ENCODE results near the gene KATNAL1. TPM values are rescaled to one million over a fixed set of nuclear protein-coding genes. Genes with fewer than 3 reads are reported as not detected.
"Not testable (repeated sequence)": the region's sequence is repeated elsewhere in the genome, so short reads cannot be mapped to it uniquely, and the experiment has no call there.

The KATNAL1 gene
- total RNA-seq, 1 experiment from 2014 or later = 25.2 TPM

DNA sequence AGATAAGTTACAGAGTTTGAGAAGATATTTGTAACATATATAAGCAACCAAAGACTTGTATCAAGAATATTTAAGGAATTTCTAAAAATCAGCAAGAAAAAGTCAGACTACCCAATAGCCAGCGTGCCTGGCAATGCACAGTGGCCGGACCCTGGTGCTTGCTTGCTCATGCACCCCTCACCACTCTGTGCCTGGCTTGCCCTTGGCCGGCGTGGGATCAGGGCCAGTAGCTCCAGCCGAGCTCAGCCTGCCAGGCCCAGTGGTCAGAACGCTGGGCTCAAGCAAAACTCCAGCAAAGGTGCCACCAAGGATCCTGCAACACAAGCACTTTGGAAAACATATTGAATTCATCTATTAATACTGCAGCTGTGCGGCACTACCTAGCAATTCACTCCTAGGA is 95.1 kb downstream of the KATNAL1 start:
- no peak for DNase-seq (ENCODE audit: low read depth)

DNA sequence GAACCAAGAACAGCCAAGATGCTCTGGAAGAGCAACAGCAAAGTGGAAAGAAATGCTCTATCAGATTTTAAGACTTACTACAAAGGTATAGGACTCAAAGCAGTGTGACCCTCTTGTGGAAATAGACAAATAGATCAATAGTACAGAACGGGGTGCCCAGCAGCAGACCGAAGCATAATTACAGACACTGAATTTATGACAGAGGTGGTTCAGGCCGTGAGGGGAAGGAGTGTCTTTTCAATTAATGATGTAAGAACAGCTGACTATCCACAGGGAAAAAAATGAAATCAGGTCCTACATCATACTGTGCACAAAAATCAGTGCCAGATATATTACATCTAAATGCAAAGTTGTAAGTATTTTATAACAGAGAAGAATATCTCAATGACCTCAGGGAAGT is 95.6 kb downstream of the KATNAL1 start:
- DNase-seq (ENCODE audit: low read depth) = no peak

DNA sequence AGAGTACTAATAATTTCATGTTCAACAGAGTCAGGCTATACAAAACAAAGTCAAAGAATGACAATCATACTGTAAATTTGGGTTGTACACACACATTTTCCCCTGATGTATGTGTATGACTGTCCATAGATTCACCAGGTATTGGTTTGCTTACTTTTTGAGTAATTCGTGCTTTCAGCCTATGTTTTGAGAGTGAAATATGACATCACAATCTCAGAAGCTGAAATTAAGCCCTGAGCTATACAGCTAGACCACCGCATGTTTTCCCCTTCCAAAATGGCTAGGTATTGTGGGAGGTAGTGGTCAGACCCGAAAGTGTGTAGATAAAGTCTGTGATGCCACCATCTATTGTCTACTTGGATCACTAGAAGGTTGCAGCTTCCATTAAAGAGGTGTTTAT is 102.8 kb downstream of the KATNAL1 start:
- no peak for DNase-seq (ENCODE audit: low read depth)

DNA sequence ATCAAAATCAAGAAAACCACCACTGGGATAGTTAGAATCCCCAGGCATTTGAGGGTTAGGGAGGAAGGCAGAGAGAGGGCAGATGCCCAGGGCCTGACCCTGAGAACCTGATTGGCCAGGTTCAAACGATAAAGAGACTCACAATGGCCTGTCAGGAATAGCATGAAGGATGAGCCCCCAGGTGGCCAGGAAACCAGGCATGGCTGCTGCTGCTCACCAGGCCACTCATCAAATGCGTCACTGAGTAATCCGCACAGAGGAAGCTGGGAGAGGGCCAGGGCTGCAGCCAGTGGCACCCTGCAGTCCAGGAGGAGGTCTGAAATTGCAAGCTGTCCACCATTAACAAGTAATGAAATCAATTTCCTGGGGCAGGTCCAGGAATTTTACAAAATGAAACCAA is 111.3 kb downstream of the KATNAL1 start:
- DNase-seq (ENCODE audit: low read depth) = peak; percentile 43

DNA sequence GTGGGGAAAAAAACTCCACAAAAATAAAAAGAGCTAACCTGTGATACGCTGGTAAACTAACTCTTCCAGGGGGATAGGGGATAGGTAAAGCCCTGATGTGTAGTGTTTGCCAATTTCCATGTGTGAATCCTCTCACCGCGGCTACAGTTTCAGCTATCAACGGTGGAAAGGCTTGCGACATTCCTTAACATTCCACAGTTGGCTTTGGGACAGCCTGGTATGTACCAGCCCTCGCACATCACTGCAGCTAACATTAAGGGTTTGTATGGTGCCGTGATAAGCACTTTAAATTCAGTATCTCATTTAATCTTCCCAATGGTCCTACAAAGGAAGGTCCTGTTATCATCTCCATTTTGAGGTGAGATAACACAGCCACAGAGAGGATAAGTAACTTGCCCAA is 112.4 kb downstream of the KATNAL1 start:
- no peak for DNase-seq (ENCODE audit: low read depth)

DNA sequence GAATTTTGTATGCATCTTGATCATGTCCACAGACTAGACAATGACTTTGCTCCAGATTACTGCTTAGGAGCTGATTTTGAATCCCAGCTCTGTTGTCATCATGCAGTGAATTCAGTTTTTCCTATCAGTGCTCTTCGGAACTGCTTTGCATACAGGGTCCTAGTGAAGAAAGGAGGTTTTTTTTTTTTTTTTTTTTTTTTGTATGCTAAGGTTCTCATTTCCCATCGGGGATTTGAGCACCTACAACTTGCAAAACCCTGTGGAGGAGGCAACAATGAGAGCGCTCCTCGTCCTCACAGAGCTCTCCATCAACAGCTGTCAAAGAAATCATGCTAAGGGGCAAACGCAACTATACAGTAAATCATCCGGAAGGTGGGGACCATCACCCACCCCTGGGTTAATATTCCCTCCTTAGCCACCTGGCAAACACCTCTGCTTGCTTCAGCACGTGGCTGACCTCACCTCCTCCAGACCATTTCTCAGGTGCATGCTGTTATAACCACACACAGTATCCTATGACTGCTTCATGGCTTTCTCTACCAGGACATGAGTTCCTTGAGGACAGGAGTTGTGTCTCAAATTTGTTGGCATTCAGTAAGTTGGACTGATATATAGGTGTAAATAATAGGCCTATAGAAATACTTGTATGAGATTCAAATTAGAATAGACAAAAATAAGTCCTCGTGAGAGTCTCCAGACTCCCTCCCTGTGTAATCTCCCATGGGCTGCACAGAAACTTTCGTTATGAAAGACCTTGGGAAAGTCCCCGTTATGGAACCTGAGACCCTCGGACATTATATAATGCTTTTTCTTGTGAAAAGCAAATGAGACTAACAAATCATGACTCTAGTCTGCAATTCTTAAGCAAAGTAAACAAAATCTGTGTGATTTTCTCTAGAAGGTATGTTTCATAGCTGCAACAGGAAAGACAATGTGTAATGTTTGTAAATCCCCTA is 113.8 kb downstream of the KATNAL1 start:
- DNase-seq (ENCODE audit: low read depth) = no peak

DNA sequence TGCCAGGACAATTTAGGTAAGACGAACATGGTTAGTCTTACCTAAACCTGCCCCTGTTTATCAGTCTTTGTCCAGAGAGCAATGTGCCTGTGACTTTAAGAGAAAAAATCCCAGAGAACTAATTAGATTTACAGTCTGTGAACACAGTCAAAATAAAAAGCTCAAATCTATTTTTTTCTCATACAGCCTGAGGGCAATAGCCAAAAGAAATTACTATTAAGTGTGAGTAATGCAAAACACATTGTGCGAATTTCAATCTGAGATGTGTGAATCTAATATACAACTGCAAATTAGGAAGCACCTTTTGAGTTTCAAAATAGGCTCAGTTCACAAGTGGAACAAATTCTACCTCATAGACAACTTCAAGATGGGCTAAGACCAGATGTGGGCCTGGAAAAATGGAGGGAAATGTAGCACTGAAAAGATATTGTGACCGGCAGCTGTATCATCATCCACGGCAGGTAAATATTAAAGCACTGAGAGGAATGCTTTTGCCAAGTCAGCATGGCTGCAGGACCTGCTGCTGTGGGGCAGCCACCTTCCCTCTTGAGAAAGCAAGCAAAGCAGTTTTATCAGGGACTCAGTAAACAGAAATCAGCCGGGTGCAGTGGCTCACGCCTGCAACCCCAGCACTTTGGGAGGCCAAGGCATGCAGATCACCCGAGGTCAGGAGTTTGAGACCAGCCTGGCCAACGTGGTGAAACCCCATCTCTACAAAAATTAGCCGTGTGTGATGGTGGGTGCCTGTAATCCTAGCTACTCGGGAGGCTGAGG is 114.8 kb downstream of the KATNAL1 start:
- DNase-seq (ENCODE audit: low read depth) = no peak

DNA sequence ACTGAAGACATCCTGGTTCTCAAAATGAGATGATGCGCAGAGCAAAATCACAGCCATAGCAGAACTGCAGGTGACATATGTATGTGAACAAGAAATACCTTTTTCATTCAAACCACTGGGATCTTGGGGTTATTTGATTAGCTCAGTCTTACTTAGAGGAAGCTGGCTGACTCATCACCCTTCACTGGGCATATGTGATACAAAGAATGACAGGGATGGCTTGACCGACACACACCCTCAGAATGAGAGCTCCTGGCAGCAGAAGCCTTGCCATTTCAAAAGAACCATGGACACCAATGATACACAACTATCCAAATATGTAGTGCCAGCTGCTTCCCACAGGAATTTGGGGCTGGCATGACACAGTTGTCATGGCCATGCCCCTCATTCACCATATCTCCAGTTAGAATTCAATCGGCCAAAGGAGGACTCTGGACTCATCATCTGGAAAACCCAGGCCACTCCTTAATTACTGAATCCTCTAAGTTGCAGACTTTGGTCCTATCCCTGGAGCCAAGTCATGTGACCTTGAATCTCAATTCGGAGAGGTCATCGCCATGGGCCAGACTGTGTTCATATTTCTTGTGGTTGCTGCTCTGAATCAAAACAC is 115.8 kb downstream of the KATNAL1 start:
- peak; percentile 67 for DNase-seq (ENCODE audit: low read depth)

DNA sequence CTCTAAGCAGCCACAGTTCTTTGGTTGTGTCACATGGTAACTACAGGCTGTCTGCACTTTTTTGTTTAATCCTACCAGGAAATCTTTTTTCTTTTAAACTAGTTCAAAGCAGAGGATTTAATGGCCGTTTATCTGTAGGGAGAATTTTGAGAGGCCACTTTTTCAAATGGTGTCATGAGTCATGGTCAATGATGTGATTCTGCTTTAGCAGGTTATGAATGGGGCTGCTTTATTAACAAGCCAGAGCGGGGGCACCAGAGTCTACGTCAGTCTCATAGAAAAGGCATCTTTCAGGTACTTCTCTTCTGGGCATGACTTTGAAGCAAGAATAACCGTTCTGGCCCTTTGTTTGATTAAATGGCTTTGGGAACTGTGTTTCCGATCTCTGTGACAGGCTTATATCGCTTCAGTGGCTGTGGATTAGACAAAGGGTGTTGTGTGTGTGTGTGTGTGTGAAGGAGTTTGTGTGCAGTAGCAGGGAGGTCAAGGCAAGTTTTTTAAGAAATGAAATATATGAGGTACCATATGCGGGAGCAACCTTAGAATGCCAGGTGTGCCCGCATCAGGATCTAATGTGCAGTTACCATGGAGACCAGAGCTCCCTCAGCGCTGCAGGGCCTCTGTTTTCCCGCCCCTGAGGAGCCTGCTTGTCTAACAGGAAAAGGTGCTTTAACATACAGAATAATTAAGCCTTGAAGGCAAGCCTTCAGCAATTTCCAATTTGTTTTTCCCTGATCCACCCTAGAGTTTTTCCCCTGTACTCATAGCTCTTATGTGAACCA is 120.5 kb downstream of the KATNAL1 start:
- peak; percentile 8 for DNase-seq (ENCODE audit: low read depth)

DNA sequence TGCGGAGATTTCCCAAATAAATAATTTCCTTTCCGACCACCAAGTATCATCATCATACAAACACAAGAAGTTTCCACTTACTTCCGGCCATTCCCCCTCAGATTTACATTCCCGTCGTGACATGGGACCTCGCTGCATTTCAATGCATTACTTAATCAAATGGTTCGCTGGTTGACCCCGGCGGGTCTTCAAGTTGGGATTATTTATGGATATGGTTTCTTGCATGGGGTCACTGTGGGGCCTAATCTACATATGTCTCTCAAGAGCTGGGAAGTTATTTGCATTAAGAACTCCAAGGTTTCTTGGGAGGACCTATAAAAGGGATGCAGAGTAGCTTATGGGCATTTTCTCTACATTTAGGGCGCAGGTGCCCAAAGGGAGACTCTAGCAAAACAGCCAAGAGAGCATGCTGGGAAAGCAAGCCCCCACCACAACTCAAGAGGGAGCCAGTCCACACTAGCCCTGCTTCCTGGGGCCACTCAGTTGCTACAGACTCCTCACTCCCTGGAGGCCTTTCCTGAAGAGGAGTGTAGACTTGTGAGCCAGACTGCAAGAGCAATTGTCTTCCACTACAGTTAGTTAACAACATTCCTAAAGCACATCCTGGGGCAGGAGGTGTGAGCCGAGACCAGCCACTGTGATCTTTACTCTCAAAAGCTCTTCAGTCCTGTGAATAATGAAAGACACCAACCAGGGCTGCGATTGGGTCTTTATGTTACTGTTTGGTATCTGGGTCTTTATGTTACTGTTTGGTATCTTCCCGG is 125.3 kb downstream of the KATNAL1 start:
- no peak for DNase-seq (ENCODE audit: low read depth)

DNA sequence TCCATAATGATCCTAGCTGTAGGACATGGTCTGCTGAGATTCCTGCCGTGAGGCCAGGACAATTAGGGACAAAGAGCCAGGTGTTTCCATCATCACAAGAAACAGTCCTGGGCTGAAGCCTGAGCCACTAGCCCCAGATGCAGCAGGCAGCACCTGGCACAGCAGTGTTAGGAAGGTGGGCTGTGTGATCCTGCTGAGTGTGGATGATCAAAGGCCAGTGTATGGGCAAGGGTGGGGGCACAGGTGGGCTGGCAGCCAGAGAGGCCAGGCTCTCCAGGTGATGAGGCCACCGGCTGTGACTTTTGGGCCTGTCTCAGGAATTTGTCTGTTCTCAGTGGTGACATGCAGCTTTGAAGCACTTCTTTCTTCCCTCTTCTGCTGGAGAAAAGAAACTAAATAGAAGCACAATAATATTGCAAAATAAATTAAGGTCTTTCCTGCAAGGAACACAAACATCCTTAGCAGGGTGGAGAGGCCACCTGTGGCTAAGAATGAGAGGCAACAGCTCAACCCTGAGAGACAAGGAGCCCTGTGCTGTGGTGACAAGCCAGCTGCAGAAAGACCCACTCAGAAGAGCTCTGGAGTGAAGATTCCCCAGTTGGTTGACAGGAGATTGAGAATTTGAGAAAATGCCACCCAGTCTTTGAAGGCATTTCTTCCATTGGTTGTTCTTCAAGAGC is 127.6 kb downstream of the KATNAL1 start:
- DNase-seq (ENCODE audit: low read depth) = no peak

DNA sequence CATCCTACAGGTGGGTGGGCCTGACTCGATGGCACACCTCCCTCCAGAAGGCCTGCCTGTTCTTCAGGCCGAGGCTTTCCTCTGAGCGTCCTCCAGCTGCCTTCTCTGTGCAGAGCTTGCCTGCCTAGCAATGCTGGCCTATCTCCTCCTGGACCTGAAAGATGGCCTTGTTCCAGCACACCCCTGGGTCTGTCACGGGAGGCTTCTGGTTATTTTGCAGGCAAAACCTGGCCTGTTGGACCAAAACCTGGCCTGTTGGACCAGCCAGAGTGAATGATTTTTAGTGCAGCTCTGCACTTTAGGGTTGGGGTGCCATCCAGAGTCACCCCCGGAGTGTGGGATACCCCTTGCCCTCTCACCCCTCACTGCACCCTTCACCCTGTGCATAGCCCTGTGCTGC is 128.4 kb downstream of the KATNAL1 start:
- DNase-seq (ENCODE audit: low read depth) = no peak

DNA sequence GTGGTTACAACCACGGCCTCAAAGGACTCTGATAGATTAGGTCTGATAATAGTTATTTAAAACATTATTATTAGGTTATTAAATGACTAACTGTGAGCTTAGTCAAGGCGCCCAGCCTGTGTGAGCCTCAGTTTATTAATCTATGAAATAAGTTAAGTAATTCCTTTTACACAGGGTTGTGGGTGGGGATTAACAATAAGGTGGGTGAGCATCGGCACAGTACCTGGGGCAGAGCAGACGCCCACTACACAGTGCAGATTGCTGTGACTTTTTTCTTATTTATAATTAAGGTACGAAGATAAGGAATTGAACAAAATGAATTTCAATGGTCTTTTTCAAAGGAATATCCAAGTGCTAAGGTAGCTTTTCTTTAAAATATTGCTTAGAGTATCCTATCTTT is 132.2 kb downstream of the KATNAL1 start:
- no peak for DNase-seq (ENCODE audit: low read depth)

DNA sequence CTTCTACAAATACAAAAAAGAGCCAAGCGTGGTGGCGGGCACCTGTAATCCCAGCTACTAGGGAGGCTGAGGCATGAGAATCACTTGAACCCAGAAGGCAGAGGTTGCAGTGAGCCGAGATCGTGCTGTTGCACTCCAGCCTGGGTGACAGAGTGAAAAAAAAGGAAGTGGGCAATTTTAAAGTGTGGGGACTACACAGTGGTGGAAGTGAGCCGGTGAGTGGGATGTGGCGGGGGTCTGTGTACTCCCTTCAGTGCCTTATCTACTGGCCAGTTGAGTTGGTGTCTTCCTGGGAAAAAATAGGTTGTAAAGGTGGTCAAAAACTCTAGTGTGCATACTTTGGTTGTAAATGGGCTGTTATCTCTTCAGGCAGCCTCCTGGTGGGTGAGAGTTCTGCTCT is 133.1 kb downstream of the KATNAL1 start:
- DNase-seq (ENCODE audit: low read depth) = not testable (repeated sequence)

DNA sequence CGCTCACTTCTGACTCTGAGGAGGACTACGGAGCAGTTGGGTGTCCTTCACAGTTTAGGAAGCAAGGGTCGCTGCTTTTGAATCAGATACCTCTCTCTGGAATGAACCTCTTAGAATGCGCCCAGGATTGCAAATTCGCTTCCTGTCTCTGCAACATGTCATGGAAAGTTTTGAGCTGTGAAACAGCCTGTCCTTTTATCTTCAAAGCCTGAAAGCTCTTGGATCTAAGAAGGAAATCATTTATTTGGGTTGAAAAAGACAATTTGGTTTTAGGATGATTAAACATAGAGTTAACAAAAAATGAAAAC is 134.1 kb downstream of the KATNAL1 start:
- no peak for DNase-seq (ENCODE audit: low read depth)

DNA sequence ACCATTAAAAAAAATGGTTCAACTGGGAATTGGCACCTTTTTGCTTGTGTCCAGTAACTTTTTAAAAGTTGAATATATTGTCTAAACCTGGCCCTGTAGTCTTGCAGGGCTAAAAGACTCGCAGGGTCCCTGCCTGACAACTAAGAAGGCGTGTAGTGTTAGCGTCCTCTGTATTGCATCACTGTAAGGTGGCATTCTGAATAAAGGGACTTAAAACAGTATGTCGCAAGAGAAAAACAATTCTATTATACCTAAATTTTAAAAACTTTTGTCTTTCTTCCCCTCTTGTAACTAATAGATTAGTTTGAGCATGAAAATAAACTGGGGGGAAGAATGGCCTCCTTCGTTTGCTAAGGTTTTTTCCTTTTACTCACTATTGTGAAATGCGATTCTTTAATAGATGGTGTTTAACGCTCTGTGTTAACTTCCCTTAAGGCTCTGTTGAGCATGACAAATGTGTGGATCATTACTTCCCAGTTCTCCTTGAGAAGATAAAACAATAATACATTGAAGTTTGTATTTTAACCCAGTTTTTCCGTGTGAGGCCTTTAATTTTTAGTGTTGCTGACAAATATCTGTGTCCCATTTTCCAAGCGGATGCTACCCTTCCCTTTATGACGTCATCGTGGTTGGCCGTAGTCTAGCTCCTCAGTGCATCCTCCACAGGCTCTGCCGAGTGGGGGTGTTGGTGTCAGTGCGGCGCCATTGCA is 134.6 kb downstream of the KATNAL1 start:
- no peak for DNase-seq (ENCODE audit: low read depth)

DNA sequence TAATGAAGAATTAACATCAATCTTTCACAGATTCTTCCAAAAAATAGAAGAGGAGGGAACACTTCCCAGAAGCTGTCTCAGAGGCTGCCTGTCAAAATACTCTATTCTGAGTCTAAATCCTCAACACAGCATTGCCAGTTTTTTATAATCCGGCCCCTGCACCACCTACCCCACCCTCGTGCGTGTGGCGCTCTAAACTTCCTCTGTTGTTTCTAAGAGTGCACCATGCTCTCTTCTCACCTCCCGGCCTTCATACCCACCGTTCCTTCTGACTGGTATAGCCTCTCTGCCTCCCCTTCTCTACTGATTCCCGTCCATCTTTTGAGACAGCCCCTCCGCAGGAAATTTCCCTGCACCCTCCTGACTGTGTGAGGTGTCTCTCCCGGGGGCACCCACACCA is 136.8 kb downstream of the KATNAL1 start:
- DNase-seq (ENCODE audit: low read depth) = no peak

DNA sequence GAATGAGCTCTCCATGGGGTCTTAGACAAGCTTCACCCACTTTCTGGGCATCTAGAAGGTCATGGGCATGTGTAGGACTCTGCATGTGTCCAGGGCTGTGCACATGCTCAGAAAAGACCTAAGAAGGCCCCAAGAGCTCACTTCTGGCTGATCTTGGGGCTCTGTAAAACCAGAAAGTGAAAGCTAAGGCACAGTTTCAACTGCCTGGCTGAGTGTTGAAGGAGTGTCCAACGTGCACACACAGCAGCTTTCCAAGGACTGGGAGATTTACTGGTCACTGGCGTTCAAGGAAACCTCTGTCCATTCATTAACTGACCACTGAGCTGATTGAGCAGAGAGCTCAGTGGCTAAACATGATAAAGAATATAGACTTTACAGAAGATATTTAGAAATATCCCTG is 137.9 kb downstream of the KATNAL1 start:
- no peak for DNase-seq (ENCODE audit: low read depth)

DNA sequence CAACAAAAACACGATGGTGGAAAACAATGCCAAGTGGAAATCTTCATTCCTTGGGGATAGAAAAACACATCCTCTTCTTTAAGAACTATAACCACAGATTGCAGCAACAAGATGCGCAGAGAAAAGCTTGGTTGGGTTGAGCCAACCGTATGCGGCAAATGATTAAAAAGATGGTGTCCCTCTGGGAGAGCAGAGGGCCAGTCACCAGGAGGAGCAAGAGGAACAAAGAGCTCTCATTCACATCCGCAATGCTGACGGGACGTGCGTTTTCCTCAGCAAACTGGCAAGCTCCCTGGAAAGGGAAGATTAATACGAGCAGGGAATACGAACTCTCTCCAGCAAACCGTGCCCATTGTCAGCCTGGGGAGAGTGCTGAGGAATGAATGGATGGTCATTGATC is 141.6 kb downstream of the KATNAL1 start:
- peak; percentile 75 for DNase-seq (ENCODE audit: low read depth)

DNA sequence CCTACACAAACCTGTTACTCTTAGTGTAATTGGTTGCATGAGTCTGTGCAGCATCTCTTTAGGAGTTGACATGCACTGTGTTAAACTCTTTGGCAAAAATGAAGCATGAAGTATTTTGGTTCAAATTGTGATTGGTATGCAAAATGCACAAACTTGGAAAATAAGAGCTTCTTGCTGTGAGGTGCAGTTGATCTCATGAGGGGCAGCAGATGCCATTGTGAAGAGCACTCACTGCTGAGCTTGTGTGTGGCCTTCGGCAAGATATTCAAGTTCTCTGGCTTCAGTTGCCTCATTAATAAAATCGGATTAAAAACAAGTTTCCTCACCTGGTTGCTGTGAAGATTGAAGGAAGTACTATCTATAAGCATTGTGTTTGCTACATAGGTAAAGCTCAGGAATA is 142.3 kb downstream of the KATNAL1 start:
- no peak for DNase-seq (ENCODE audit: low read depth)

Measured in RPMI7951 (cell line).